ENCODE results near the gene PTPRG.

GRCh38 chr3:62220616-62221015, 659.2 kb downstream of the PTPRG start:
- no peak for TF ChIP-seq CTCF (IDR thresholded peaks at IDR 0.05; ENCODE audit: low read depth, low read length)
- no peak for TF ChIP-seq EZH2phosphoT487 (IDR thresholded peaks at IDR 0.05; ENCODE audit: low read depth)

All from OCI-LY3 (cell line).